Small intestine (tissue), 16 donors: Measurements from ENCODE around the gene KCNH8. TPM values are rescaled to one million over a fixed set of nuclear protein-coding genes. Genes with fewer than 3 reads are reported as not detected.
A peak's percentile ranks its signal among the peaks of the same experiment; 100 is the strongest.
"Not testable (repeated sequence)": the region's sequence is repeated elsewhere in the genome, so short reads cannot be mapped to it uniquely, and the experiment has no call there.

Source experiments
- DNase-seq, 2 donors: peaks; one replicate each; pipeline versions ENCODE4 v3.0.0 to v3.0.0-alpha.2; 2013
- FAIRE-seq: peaks from 2 replicates; lab custom pipeline; 2012; peaks lifted over from hg19 to GRCh38; lab: Jason Lieb, UNC
- H3K27ac ChIP-seq, 3 donors: one replicate each; pipeline ENCODE4 v1.5.1; 2013; ENCODE audit warnings: low read length in 2 of 3, mild to moderate bottlenecking in 2 of 3, control low read depth in 1 of 3, inconsistent platforms in 1 of 3, low read depth in 1 of 3, moderate library complexity in 1 of 3
- H3K27me3 ChIP-seq, 3 donors: one replicate each; pipeline ENCODE4 v1.6.1; 2013; ENCODE audit warnings: low read length in 3 of 3, inconsistent platforms in 1 of 3; ENCODE audit not compliant: control insufficient read depth in 3 of 3, insufficient read depth in 3 of 3
- H3K36me3 ChIP-seq, 3 donors: one replicate each; pipeline ENCODE4 v1.6.1; 2013; ENCODE audit warnings: low read length in 3 of 3, inconsistent platforms in 1 of 3, low read depth in 1 of 3, mild to moderate bottlenecking in 1 of 3, moderate library complexity in 1 of 3; ENCODE audit not compliant: control insufficient read depth in 3 of 3, insufficient read depth in 2 of 3
- H3K4me1 ChIP-seq, 3 donors: one replicate each; pipeline ENCODE4 v1.6.1; 2013; ENCODE audit warnings: low read length in 2 of 3, inconsistent platforms in 1 of 3, low read depth in 1 of 3, mild to moderate bottlenecking in 1 of 3, moderate library complexity in 1 of 3; ENCODE audit not compliant: control insufficient read depth in 3 of 3, insufficient read depth in 2 of 3
- H3K4me3 ChIP-seq, 3 donors: one replicate each; pipeline ENCODE4 v1.5.1; 2013; ENCODE audit warnings: low read length in 3 of 3, control low read depth in 1 of 3, inconsistent platforms in 1 of 3, low read depth in 1 of 3, mild to moderate bottlenecking in 1 of 3, moderate library complexity in 1 of 3
- H3K9me3 ChIP-seq, 2 donors: one replicate each; pipeline ENCODE4 v1.6.1; 2013; ENCODE audit warnings: low read depth in 1 of 2, low read length in 1 of 2; ENCODE audit not compliant: control insufficient read depth in 2 of 2, insufficient read depth in 1 of 2
- WGBS, 3 donors: extraction: QIAGEN DNeasy Blood & Tissue Kit; methylation state at CpG; one replicate each; pipeline ENCODE4 v1.1.7; 2013; 5-methylcytosine and 5-hydroxymethylcytosine counted together
- long read RNA-seq, 10 donors: transcript quantifications; one replicate each; lab custom pipeline, GENCODE V29; 2026
- polyA plus RNA-seq, 4 donors: library from polyadenylated mRNA; stranded (reverse) in 3 of 4; unstranded in 1 of 4; fragments of 200-250 nt in 3 of 4; fragments of 120-200 nt in 1 of 4; gene quantifications; one replicate each; pipeline versions ENCODE4 v1.2.1 to v1.2.3, GENCODE V29; 2013
- donor health status: healthy with polysubstance abuse.
- donor health status: control.
- donor health status: control.
- donor health status: Bipolar disorder and iron deficiency.
- donor health status: healthy.

KCNH8 gene
- polyA plus RNA-seq: under 1 TPM in 2 of 4 donors, not detected in 2; 0.46 to 0.66 TPM
- long read RNA-seq, donor 1: 0 reads
- long read RNA-seq, donor 2: 0 reads
- long read RNA-seq, donor 3: 0 reads
- long read RNA-seq, donor 4: 0 reads
- long read RNA-seq, donor 5: 0 reads
- long read RNA-seq, donor 6: 0 reads
- long read RNA-seq, donor 7: 0 reads
- long read RNA-seq, donor 8: 0 reads
- long read RNA-seq, donor 9: 0 reads
- long read RNA-seq, donor 10: 0 reads

GRCh38 chr3:19147905-19148767 is at the start of gene KCNH8:
Gene KCNH8 (plus strand): TSS chr3:19148510. CDS start chr3:19148720, 210 bp downstream.
- WGBS, 3 donors: 1% methylated on average over 31 to 64 of the region's 64 CpGs
- Histone ChIP-seq H3K4me3 (peak within 1 kb of the TSS; percentile 53 to 68 (median 66)), H3K9me3 (peaks cover 0 to 2% of the 10 kb centered on the region in 2 donors), H3K27me3 (peaks cover 0 to 29% (median 2%) of the 10 kb centered on the region in 3 donors), H3K36me3 (no peaks in the 10 kb centered on the region), H3K4me1 (peaks cover 0 to 5% (median 4%) of the 10 kb centered on the region in 3 donors), H3K27ac (peak within 1 kb of the TSS in 2 of 3 donors; percentile 72 to 91)
- FAIRE-seq (no peak), DNase-seq (peak; percentile 32 to 58)

DNA sequence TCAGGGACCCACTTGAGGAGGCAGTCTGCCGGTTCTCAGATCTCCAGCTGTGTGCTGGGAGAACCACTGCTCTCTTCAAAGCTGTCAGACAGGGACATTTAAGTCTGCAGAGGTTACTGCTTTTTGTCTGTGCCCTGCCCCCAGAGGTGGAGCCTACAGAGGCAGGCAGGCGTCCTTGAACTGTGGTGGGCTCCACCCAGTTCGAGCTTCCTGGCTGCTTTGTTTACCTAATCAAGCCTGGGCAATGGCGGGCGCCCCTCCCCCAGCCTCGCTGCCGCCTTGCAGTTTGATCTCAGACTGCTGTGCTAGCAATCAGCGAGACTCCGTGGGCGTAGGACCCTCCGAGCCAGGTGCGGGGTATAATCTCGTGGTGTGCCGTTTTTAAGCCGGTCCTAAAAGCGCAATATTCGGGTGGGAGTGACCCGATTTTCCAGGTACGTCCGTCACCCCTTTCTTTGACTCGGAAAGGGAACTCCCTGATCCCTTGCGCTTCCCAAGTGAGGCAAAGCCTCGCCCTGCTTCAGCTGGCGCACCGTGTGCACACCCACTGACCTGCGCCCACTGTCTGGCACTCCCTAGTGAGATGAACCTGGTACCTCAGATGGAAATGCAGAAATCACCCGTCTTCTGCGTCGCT is 45.5 kb upstream of the KCNH8 start:
- not testable (repeated sequence) for FAIRE-seq, H3K4me3 ChIP-seq, H3K27ac ChIP-seq, H3K27me3 ChIP-seq, H3K36me3 ChIP-seq, DNase-seq, H3K4me1 ChIP-seq
- 35 to 59% (median 51%) methylated on average over 20 to 24 of the region's 29 CpGs for WGBS, 3 donors
- H3K9me3 ChIP-seq: peaks cover 0 to 16% of the 10 kb centered on the region in 2 donors

GRCh38 chr3:19103510-19103909 is 44.8 kb upstream of the KCNH8 start:
- FAIRE-seq (no peak), DNase-seq (no peak)
- Histone ChIP-seq H3K4me1 (no peaks in the 10 kb centered on the region), H3K27me3 (no peaks in the 10 kb centered on the region), H3K9me3 (peaks cover 0 to 18% of the 10 kb centered on the region in 2 donors), H3K4me3 (no peak overlapping the region), H3K36me3 (no peaks in the 10 kb centered on the region), H3K27ac (no peak overlapping the region)
- 75 to 81% (median 81%) methylated on average over 3 of the region's 3 CpGs for WGBS, 3 donors

GRCh38 chr3:19104459-19104858 is 43.9 kb upstream of the KCNH8 start:
- no peaks in the 10 kb centered on the region for H3K4me1 ChIP-seq
- H3K4me3 ChIP-seq: no peak overlapping the region
- H3K27me3 ChIP-seq: no peaks in the 10 kb centered on the region
- FAIRE-seq (peak; percentile 55), DNase-seq (no peak)
- H3K9me3 ChIP-seq: peaks cover 0 to 18% of the 10 kb centered on the region in 2 donors
- H3K27ac ChIP-seq: no peak overlapping the region
- no peaks in the 10 kb centered on the region for H3K36me3 ChIP-seq

- 68 to 88% (median 87%) methylated on average over 4 of the region's 4 CpGs for WGBS, 3 donors
- DNase-seq (no peak), FAIRE-seq (no peak)
- Histone ChIP-seq H3K27ac (no peak overlapping the region), H3K4me1 (no peaks in the 10 kb centered on the region), H3K4me3 (no peak overlapping the region), H3K36me3 (no peaks in the 10 kb centered on the region), H3K9me3 (peaks cover 0 to 18% of the 10 kb centered on the region in 2 donors), H3K27me3 (no peaks in the 10 kb centered on the region)
Observed at GRCh38 chr3:19105826-19106225, 42.5 kb upstream of the KCNH8 start.

DNA sequence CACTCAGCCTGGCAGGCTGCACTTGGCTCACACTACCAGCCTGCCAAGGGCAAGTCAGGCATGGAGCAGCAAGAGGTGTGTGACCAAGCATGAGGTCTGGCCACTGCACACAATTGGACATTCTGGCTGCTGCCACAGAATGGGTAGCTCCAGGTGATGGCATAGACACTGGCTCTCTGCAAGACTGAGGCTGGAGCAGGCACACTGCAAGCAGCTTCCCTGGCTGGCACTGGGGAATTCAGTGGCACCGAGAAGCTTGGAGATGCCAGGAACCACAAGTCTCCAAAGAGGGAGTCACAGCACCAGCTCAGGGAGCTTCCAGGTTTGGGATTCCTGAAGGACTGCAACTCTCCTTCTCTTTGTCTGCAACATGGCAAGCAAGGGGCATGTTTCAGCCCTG is 42.0 kb upstream of the KCNH8 start:
- 73 to 100% (median 95%) methylated on average over 1 of the region's 1 CpG for WGBS, 3 donors
- no peaks in the 10 kb centered on the region for H3K36me3 ChIP-seq
- DNase-seq: no peak
- H3K9me3 ChIP-seq: peaks cover 0 to 18% of the 10 kb centered on the region in 2 donors
- no peak overlapping the region for H3K27ac ChIP-seq
- no peaks in the 10 kb centered on the region for H3K4me1 ChIP-seq
- no peak for FAIRE-seq
- no peaks in the 10 kb centered on the region for H3K27me3 ChIP-seq
- H3K4me3 ChIP-seq: no peak overlapping the region

DNA sequence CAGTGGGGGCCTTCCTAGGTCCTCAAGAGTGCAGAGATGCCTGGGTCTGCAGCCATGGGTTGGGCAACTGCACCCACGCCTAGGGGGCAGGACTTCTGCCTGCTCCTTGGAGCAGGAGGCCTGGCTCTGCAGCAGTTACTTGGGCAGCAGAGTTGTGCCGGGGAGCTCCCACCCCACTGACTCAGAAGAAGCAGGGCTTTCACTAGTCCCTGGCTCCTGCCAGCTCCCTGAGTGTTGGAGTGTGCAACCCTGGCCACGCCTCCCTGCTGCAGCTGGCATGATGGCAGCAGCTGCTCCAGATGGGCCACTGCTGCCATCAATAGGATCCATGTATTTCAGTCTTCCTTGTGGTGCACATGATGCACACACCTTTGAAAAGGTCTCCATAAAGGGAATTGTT is 40.6 kb upstream of the KCNH8 start:
- 66 to 75% (median 68%) methylated on average over 3 of the region's 3 CpGs for WGBS, 3 donors
- peaks cover 0 to 18% of the 10 kb centered on the region in 2 donors for H3K9me3 ChIP-seq
- DNase-seq (no peak), FAIRE-seq (no peak)
- no peaks in the 10 kb centered on the region for H3K27me3 ChIP-seq
- no peak overlapping the region for H3K27ac ChIP-seq
- H3K4me3 ChIP-seq: no peak overlapping the region
- no peaks in the 10 kb centered on the region for H3K4me1 ChIP-seq
- H3K36me3 ChIP-seq: no peaks in the 10 kb centered on the region

DNA sequence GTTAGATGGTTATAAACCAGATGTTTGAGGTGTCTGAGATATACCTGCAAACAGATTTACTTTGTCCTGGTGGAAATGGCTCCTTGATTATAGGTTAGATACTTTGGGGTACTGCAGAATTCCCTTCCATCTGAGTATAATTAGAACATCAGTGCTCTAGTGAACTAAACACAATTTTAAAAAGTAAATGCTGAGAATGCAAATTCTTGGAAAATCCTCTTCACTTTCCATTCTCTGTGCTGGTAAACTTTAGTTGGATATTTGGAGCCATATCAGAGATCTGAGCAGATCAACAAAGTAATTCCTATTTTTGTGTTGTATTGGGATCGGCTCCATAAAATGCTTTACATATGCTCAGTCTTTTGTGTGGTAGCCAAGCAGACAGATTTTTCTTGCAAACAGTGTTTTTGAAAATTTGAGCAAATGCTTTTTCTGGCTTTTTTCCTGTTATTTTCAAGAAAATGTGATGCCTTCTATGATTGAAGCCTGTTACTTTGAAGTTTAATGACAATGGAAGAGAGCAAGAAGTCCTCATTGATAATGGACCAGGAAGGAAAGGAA is 37.9 kb upstream of the KCNH8 start:
- Histone ChIP-seq H3K36me3 (no peaks in the 10 kb centered on the region), H3K4me3 (no peak overlapping the region), H3K27me3 (no peaks in the 10 kb centered on the region), H3K27ac (no peak overlapping the region), H3K4me1 (no peaks in the 10 kb centered on the region), H3K9me3 (peaks cover 0 to 16% of the 10 kb centered on the region in 2 donors)
- 78 to 97% (median 96%) methylated on average over 1 of the region's 1 CpG for WGBS, 3 donors
- DNase-seq (no peak), FAIRE-seq (no peak)
